H1 (cell line): Measurements from ENCODE around the gene CHST10. TPM values are rescaled to one million over a fixed set of nuclear protein-coding genes. Genes with fewer than 3 reads are reported as not detected.

ENCODE experiments used
- CHD7 ChIP-seq: fragments of 300-600 bp; sonication (generic); IDR thresholded peaks from 2 replicates; pipeline ENCODE4 v1.7.1; 2012; ENCODE audit warnings: low read length, moderate library complexity, mild to moderate bottlenecking, inconsistent platforms; ENCODE audit not compliant: insufficient replicate concordance
- HDAC2 ChIP-seq, 2 experiments: fragments of 300-600 bp in 1 of 2; sonication (generic) in 1 of 2; IDR thresholded peaks; 2 replicates each; pipeline ENCODE4 v1.6.1; 2011 to 2012; ENCODE audit warnings: low read depth in 2 of 2, low read length in 2 of 2, mild to moderate bottlenecking in 2 of 2, moderate library complexity in 2 of 2, borderline replicate concordance in 1 of 2, inconsistent platforms in 1 of 2
- JUND ChIP-seq: IDR thresholded peaks from 2 replicates; pipeline ENCODE4 v1.6.1; 2011; ENCODE audit warnings: mild to moderate bottlenecking, improper control_type of control experiment, low read length
- KDM4A ChIP-seq: IDR thresholded peaks from one replicate; pipeline ENCODE4 v1.7.1; 2012; ENCODE audit warnings: low read depth, mild to moderate bottlenecking, moderate library complexity, low read length, inconsistent platforms; ENCODE audit not compliant: severe bottlenecking
- MAFK ChIP-seq: IDR thresholded peaks from 2 replicates; pipeline ENCODE4 v1.6.1; 2012; ENCODE audit warnings: low read depth, mild to moderate bottlenecking, improper control_type of control experiment, low read length
- PHF8 ChIP-seq: fragments of 200-600 bp; sonication (generic); conservative IDR thresholded peaks from 2 replicates; pipeline ENCODE4 v1.7.1; 2012; ENCODE audit warnings: low read depth, mild to moderate bottlenecking, inconsistent platforms, low read length, moderate library complexity
- SIRT6 ChIP-seq: IDR thresholded peaks from one replicate; pipeline ENCODE4 v1.7.1; 2012; ENCODE audit warnings: low read length, inconsistent platforms
- SRF ChIP-seq: IDR thresholded peaks from 2 replicates; pipeline ENCODE4 v1.6.1; 2011; ENCODE audit warnings: mild to moderate bottlenecking, low read depth, low read length, moderate library complexity
- TBP ChIP-seq: IDR thresholded peaks from 2 replicates; pipeline ENCODE4 v1.6.1; 2011; ENCODE audit warnings: low read depth, low read length, improper control_type of control experiment
- polyA plus RNA-seq, 7 experiments: library from polyadenylated mRNA; depleted of rRNA in 3 of 7; stranded (reverse) in 5 of 7; unstranded in 2 of 7; fragments of >200 nt in 5 of 7; fragments of 200-250 nt in 2 of 7; gene quantifications; 1 replicate in 5 of 7; 2 replicates in 1 of 7; 4 replicates in 1 of 7; pipeline versions ENCODE4 v1.2.1 to v1.2.3, GENCODE V29; 2011 to 2013; ENCODE audit warnings: missing spikeins in 2 of 7, mixed read lengths in 2 of 7
- total RNA-seq: library from RNA; stranded (reverse); fragmentation: NEBNext Ultra II Directional; extraction: Animal tissue kit (Norgen Biotek cat#: 25700); gene quantifications from 2 replicates; pipeline ENCODE4 v1.2.1, GENCODE V29; 2021

The CHST10 gene
- total and polyA plus RNA-seq, 2 of the 8 experiments (the other 6 are each of a cell fraction or from before 2014, with no cell fraction given): 27.3 to 29.1 TPM

GRCh38 chr2:100417711-100418124, 250 bp upstream of the CHST10 start (continued):
- no peak for TF ChIP-seq CHD7
- no peak for TF ChIP-seq TBP
- no peak for TF ChIP-seq SRF
- no peak for TF ChIP-seq JUND
- TF ChIP-seq KDM4A: no peak
- TF ChIP-seq SIRT6: no peak
- no peak for TF ChIP-seq MAFK
- peak; percentile 18; the same call in 1 of the 2 replicates for TF ChIP-seq PHF8
- no peak for TF ChIP-seq HDAC2 (IDR thresholded peaks at IDR 0.05; ENCODE audit: borderline replicate concordance in 1 of 2, low read depth in 2 of 2, low read length in 2 of 2)
- TF ChIP-seq, all 59 proteins: peak for 2
